Measurements from ENCODE around the gene SORBS1. TPM values are rescaled to one million over a fixed set of nuclear protein-coding genes. Genes with fewer than 3 reads are reported as not detected.

SORBS1 gene
- total RNA-seq, 2 experiments from 2014 or later = 0.58 to 0.90 TPM

DNA sequence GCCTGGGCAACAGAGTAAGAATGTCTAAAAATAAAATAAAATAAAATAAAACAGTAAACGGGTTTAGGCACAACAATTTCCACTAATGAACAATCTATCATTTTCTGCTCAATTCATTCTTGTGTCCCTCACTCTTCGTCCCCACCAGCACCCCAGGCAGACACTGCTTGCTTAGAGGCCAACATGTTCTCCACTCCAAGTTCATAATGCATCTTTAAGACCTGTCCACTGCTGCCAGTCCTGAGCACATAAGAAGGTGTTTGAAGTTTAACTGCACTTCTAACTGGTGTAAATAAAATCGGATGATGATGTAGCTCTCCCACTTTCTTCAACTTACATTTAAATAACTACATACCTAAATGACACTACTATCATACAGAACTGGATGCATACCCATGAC lies 283.6 kb downstream of the SORBS1 start:
- Mint-ChIP-seq H3K27ac (no peak overlapping the region), H3K4me1 (no peaks in the 10 kb centered on the region), H3K9me3 (no peaks in the 10 kb centered on the region), H3K27me3 (no peaks in the 10 kb centered on the region), H3K36me3 (ENCODE audit: low read depth) (no peaks in the 10 kb centered on the region), H3K4me3 (no peak overlapping the region)
- CTCF ChIA-PET = interaction anchor here (2.2 kb wide), 1 partner anchor 34 kb away, joined by 7 read pairs; no protein-coding TSS in a partner anchor
- POLR2A ChIA-PET = no interaction called here
- DNase-seq = no peak

DNA sequence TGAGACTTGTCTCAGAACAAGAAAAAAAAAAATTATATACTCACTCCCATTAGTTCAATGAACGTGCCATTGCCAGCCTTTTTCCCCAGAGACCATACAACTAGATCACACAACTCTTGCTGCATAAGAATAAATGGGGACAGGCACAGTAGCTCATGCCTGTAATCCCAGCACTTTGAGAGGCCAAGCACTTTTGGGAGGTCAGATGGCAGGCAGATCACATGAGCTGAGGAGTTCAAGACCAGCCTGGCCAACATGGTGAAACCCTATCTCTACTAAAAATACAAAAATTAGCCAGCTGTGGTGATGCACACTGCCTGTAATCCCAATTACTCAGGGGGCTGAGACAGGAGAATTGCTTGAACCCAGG lies 284.0 kb downstream of the SORBS1 start:
- CTCF ChIA-PET = interaction anchor here (1.2 kb wide), 1 partner anchor 34 kb away, joined by 3 read pairs; no protein-coding TSS in a partner anchor

DNA sequence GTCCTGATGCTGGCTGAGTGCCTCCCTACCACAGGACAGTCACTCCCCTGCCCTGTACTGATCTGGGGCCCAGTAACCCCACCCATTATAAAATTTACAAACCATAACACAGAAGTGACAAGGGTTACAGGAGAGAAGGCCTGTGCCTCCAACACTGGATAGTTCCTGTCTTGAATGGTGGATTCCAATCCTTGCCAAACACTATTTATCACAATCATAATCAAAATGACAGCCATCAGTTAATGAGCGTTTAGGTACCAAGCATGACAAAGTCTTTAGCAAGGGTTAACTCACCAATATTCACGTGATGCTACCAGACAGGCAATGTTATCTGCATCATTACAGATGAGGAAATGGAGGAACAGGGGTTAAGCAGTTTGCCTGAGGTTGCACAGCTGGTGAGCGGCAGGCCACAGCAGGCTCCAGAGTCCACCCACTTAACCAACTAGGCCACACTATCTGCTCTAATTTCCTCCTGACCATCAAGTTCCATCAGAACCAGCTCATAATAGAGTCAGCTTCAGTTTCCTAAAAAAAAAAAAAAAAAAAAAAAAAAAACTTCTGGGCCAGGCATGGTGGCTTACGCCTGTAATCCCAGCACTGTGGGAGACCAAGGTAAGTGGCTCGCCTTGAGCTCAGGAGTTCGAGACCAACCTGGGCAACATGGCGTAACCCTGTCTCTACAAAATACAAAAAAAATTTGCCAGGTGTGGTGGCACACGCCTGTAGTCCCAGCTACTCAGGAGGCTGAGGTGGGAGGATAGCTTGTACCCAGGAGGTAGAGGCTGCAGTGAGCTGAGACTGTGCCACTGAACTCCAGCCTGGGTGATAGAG lies 284.6 kb downstream of the SORBS1 start:
- H3K4me1 Mint-ChIP-seq = no peaks in the 10 kb centered on the region
- H3K4me3 Mint-ChIP-seq = no peak overlapping the region
- H3K27ac Mint-ChIP-seq = no peak overlapping the region
- H3K9me3 Mint-ChIP-seq = no peaks in the 10 kb centered on the region
- no peaks in the 10 kb centered on the region for H3K27me3 Mint-ChIP-seq
- no peaks in the 10 kb centered on the region for H3K36me3 Mint-ChIP-seq (ENCODE audit: low read depth)
- ChIA-PET POLR2A (no interaction called here), CTCF (interaction anchor here (1.2 kb wide), 1 partner anchor 33 kb away, joined by 3 read pairs; no protein-coding TSS in a partner anchor)
- DNase-seq = no peak

More for the DNA sequence above, 284.0 kb downstream of the SORBS1 start:
- Mint-ChIP-seq H3K36me3 (ENCODE audit: low read depth) (no peaks in the 10 kb centered on the region), H3K27ac (no peak overlapping the region), H3K4me3 (no peak overlapping the region), H3K9me3 (no peaks in the 10 kb centered on the region), H3K4me1 (no peaks in the 10 kb centered on the region), H3K27me3 (no peaks in the 10 kb centered on the region)
- POLR2A ChIA-PET = no interaction called here
- no peak for DNase-seq

DNA sequence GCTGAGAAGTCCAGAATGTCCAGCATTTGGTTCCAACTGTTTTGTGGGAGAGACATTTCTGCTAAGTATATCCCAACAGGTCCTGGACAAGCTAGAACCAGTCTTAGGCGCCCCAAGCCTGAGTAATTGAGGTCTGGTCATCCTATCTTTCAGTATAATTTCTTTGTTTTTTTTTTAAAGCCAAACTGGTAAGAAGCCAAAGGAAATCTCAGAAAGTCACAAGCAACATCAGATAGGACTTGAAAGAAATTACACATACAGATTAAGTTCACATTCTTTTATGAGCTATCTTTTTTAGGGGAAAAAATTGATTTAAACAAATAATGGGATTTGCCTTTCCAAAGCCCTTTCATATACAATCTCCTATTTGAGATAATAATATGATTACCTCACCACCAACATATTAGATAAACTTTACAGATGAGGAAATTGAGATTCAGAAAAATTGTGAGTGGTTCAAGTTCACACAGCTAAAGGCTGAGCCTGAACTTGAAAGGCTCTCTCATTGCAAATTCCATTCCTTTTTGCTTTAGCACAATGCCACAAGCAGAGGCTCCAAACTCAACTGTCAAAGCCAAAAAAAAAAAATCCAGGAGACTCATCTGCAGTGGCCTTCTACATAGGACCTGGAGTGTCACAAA lies 285.3 kb downstream of the SORBS1 start:
- H3K9me3 Mint-ChIP-seq = no peaks in the 10 kb centered on the region

DNA sequence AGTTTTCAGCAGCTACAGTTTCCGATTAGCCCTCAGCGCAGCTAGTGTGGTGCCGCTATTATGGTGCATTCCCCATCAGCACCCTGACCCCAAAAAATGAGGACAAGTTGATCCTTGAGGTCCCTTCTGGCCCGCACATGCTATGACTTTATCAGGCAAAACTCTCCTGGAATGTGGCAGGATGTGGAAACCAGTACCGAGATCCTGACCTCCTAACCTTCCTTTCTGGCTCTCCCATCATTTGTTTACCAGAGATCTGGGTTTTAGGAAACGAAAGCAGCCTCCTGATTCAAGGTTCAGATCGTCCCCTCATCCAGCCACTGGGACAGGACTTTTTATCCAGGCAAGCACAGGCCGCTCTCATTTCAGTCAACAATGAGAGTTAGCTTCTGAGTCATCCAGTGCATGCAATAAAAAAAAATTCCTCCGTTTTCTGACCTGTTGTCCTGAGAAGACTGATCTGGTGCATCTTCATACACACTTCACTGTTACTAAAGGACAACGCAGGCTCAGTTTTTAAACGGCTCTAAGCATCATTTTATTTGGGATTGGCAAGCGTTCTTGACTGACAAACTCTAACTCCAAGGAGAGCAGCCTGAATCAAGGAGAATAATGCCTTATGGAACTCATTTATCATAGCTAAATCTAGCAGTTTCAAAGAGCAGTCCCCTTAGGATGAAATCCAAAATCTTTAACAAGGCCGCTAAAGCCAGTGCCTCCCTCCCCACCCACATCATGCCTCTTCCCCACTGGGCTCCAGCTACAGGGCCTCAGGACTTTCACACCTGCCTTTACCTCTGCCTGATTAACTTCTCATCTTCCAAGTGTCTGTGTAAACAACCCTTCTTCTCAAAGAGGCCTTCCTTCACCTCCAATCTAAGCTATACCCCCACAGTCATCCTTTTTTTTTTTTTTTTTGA lies 287.5 kb downstream of the SORBS1 start:
- no peak overlapping the region for H3K27ac Mint-ChIP-seq
- ChIA-PET POLR2A (no interaction called here), CTCF (interaction anchor here (0.7 to 1.0 kb wide), 3 partner anchors 27 to 1254 kb away, joined by 3 to 5 read pairs (median 3); no protein-coding TSS in a partner anchor)
- no peaks in the 10 kb centered on the region for H3K9me3 Mint-ChIP-seq
- no peak for DNase-seq
- H3K4me1 Mint-ChIP-seq = no peaks in the 10 kb centered on the region
- H3K27me3 Mint-ChIP-seq = no peaks in the 10 kb centered on the region
- no peak overlapping the region for H3K4me3 Mint-ChIP-seq
- no peaks in the 10 kb centered on the region for H3K36me3 Mint-ChIP-seq (ENCODE audit: low read depth)

More for the DNA sequence above, 285.3 kb downstream of the SORBS1 start:
- ChIA-PET POLR2A (no interaction called here), CTCF (no interaction called here)
- no peak for DNase-seq
- no peaks in the 10 kb centered on the region for H3K4me1 Mint-ChIP-seq
- H3K27me3 Mint-ChIP-seq = no peaks in the 10 kb centered on the region
- H3K36me3 Mint-ChIP-seq (ENCODE audit: low read depth) = no peaks in the 10 kb centered on the region
- no peak overlapping the region for H3K4me3 Mint-ChIP-seq
- no peak overlapping the region for H3K27ac Mint-ChIP-seq

DNA sequence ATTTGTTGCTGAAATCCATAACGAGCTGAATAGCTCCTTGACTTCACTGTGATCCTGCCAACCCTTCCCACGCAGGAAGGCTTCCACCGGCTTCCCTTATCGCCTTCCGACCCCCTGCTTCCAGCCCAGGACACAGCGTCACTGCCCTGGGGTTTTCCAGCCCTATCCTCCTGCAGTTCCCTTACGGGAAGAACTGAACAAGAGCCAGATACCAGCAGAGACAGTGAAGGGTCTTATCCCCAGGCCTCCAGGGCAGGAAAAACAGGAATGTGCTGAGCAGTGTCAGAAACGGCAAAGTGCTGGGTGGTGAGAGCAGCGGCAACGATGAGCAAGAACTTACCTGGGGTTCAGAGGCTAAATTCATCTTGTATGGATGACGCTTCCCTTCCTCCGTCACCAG lies 292.7 kb downstream of the SORBS1 start:
- ChIA-PET POLR2A (no interaction called here), CTCF (no interaction called here)
- DNase-seq = no peak
- no peak overlapping the region for H3K4me3 Mint-ChIP-seq
- H3K27me3 Mint-ChIP-seq = no peaks in the 10 kb centered on the region
- H3K36me3 Mint-ChIP-seq (ENCODE audit: low read depth) = no peaks in the 10 kb centered on the region
- no peak overlapping the region for H3K27ac Mint-ChIP-seq
- no peaks in the 10 kb centered on the region for H3K4me1 Mint-ChIP-seq
- no peaks in the 10 kb centered on the region for H3K9me3 Mint-ChIP-seq

DNA sequence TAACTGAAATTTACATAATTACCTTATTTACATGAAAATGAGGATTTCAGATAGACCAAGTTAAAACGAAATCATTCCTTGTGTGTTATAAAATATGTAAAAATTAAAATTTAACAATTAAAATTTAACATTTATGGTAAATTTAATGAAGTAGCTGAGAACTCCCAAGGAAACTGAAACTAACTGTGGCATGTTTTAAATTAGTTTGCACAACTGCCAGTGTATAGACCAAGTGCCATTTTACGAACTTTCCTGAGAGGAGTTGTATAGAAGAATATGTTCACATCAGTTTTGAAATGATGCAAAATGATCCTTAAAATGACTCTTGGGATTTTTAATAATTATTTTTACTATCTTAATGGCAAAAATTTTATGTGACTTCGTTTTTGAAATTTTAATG lies 293.9 kb downstream of the SORBS1 start:
- ChIA-PET CTCF (interaction anchor here (1.0 kb wide), 1 partner anchor 31 kb away, joined by 3 read pairs; no protein-coding TSS in a partner anchor), POLR2A (no interaction called here)
- Mint-ChIP-seq H3K4me3 (no peak overlapping the region), H3K27ac (no peak overlapping the region), H3K27me3 (no peaks in the 10 kb centered on the region), H3K4me1 (no peaks in the 10 kb centered on the region), H3K36me3 (ENCODE audit: low read depth) (no peaks in the 10 kb centered on the region), H3K9me3 (no peaks in the 10 kb centered on the region)
- no peak for DNase-seq

DNA sequence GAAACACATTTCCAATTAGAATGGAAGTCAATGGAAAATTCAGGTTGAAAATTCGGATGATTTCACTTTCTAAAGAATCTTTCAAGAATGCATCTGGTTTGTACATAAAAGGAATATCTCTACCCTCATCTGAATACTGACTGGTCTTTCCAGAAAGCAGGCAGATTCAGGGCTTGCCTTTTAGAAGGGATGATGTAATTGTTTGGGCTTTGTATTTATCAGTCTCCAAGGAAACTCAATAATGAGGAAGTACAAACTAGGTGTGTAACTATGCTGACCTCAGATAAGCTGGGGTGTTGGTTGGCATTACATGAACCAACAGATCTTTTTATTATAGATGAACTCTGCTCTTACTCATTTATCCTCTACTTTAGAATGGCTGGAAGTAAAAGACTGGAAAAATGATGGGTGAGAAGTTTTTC lies 294.5 kb downstream of the SORBS1 start:
- POLR2A ChIA-PET = no interaction called here
- H3K4me3 Mint-ChIP-seq = no peak overlapping the region
- no peaks in the 10 kb centered on the region for H3K36me3 Mint-ChIP-seq (ENCODE audit: low read depth)
- no peaks in the 10 kb centered on the region for H3K9me3 Mint-ChIP-seq
- no peaks in the 10 kb centered on the region for H3K4me1 Mint-ChIP-seq
- CTCF ChIA-PET = interaction anchor here (1.0 kb wide), 1 partner anchor 31 kb away, joined by 3 read pairs; no protein-coding TSS in a partner anchor
- no peak overlapping the region for H3K27ac Mint-ChIP-seq
- no peak for DNase-seq
- no peaks in the 10 kb centered on the region for H3K27me3 Mint-ChIP-seq

DNA sequence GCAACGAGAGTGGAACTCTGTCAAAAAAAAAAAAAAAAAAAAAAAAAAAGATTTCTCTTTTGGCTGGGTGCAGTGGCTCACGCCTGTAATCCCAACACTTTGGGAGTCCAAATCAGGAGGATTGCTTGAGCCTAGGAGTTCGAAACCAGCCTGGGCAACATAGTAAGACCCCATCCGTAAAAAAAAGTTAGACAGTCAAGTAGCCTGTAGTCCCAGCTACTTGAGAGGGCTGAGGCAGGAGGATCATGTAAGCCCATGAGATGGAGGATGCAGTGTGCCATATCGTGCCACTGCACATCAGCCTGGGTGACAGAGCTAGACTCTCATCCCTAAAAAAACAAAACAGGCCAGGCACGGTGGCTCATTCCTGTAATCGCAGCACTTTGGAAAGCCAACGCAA lies 295.6 kb downstream of the SORBS1 start:
- H3K27ac Mint-ChIP-seq = no peak overlapping the region
- ChIA-PET POLR2A (no interaction called here), CTCF (interaction anchor here (0.7 to 1.4 kb wide), 3 partner anchors 18 to 854 kb away, joined by 3 to 4 read pairs (median 3); no protein-coding TSS in a partner anchor)

DNA sequence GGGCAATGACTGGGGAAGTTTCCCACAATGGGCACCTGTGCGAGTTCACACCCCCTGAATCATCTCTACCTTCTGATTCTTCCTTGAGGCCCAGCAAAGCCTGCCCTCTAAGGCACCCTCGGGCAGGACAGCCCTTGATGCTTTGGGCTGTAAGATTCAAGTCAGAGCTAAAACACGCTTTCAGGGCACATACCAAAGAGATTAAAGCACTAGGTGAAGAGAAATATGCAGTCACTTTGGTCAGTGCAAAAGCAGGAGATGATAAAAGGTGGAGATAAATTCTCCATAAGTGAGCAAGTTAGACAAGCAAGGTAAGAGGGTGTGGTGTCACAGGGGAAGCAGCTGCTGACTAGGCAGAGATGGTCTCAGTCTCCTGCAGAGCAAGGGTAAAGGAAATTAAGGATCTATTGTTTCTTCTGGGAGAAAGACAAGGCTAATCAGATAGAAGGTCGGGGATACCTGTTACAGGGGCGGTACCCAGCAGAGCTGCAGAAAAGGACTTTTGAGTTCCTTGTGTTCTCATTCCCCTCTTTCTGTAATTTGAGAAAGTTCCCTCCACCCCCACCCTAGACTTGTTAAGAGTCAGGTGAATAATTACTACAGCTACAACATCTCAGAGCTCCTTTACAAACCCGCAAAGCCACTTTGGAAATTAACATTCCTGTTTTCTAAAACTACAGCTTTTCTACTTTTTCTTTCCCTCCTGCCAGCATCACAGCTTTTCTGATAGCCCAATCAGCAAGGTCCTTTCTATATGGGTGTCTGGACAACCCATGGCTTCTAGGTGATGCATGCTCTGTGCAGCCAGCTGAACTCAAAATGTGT lies 296.7 kb downstream of the SORBS1 start:
- DNase-seq = no peak
- ChIA-PET CTCF (interaction anchor here (0.7 to 1.4 kb wide), 2 partner anchors 17 to 855 kb away, joined by 3 to 4 read pairs; no protein-coding TSS in a partner anchor), POLR2A (no interaction called here)
- no peaks in the 10 kb centered on the region for H3K36me3 Mint-ChIP-seq (ENCODE audit: low read depth)
- no peaks in the 10 kb centered on the region for H3K4me1 Mint-ChIP-seq
- no peaks in the 10 kb centered on the region for H3K9me3 Mint-ChIP-seq
- no peak overlapping the region for H3K27ac Mint-ChIP-seq
- no peaks in the 10 kb centered on the region for H3K27me3 Mint-ChIP-seq
- no peak overlapping the region for H3K4me3 Mint-ChIP-seq

More for the DNA sequence above, 295.6 kb downstream of the SORBS1 start:
- no peak overlapping the region for H3K4me3 Mint-ChIP-seq
- no peak for DNase-seq
- H3K4me1 Mint-ChIP-seq = no peaks in the 10 kb centered on the region
- H3K9me3 Mint-ChIP-seq = no peaks in the 10 kb centered on the region
- H3K27me3 Mint-ChIP-seq = no peaks in the 10 kb centered on the region
- H3K36me3 Mint-ChIP-seq (ENCODE audit: low read depth) = no peaks in the 10 kb centered on the region

DNA sequence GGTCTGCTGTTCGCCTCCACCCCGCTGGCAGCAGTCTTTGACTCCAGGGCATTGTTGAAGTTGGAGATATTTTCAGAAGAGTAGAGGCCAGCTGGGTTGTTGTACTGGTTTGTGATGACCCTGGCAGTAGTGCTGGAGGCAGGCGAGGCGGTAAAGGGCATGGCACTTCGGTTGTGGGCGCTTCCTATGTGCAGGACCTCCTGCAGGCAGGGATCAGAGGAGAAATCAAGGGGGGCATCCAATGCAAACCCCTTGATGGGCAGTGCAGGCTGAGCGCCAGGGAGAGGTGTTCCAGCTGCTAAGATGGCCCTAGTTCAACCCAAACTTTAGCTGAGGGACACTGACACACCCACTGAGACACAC lies 297.3 kb downstream of the SORBS1 start:
- ChIA-PET CTCF (interaction anchor here (1.4 kb wide), 1 partner anchor 17 kb away, joined by 3 read pairs; no protein-coding TSS in a partner anchor), POLR2A (no interaction called here)
- Mint-ChIP-seq H3K4me3 (no peak overlapping the region), H3K27ac (no peak overlapping the region), H3K36me3 (ENCODE audit: low read depth) (peaks cover 2% of the 10 kb centered on the region), H3K9me3 (no peaks in the 10 kb centered on the region), H3K4me1 (no peaks in the 10 kb centered on the region), H3K27me3 (no peaks in the 10 kb centered on the region)
- no peak for DNase-seq

DNA sequence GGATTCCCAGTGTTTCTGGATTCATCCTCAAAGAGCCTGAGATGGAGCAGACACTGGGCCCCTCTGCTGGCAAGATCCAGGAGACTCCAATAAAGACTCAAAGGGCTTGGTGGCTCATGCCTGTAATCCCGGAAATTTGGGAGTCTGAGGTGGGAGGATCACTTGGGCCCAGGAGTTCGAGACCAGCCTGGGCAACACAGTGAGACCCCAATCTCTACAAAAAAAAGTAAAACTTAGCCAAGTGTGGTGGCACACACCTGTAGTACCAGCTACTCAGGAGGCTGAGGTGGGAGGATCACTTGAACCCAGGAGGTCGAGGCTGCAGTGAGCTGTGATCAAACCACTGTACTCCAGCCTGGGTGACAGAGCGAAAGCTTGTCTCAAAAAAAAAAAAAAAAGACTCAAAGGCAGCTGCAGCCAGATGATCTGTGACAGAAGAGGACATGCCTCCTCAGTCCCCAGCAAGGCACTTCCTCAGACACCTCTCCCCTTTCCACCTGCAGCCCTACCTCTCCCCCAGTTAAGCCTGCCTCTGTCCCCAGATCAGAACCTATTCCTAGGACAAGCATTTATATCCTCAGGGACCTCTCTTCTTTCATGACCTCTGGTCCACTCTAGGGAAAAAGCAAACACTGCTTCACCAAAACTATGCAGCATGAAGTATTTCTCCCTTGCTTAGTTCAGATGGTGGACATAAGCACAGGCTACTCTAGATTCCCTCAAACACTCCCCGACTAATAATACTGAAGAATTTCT lies 298.2 kb downstream of the SORBS1 start:
- POLR2A ChIA-PET = no interaction called here
- Mint-ChIP-seq H3K4me1 (no peaks in the 10 kb centered on the region), H3K27me3 (peaks cover 2% of the 10 kb centered on the region), H3K27ac (no peak overlapping the region), H3K4me3 (no peak overlapping the region), H3K9me3 (no peaks in the 10 kb centered on the region), H3K36me3 (ENCODE audit: low read depth) (peaks cover 2% of the 10 kb centered on the region)
- DNase-seq = no peak
- CTCF ChIA-PET = no interaction called here

Measured in activated CD4-positive, alpha-beta memory T cell treated with anti-CD3 and anti-CD28 coated beads, Interleukin-2, amount 10 ng/mL, durations not matched to agents 7 days and 5 days (primary cell).